Parathyroid adenoma (tissue), 2 donors: ENCODE results near the gene IRAK2.

Experiments
- H2AFZ ChIP-seq: fragments of 300-600 bp; sonication (generic); one replicate; pipeline ENCODE4 v1.7.0; 2017; ENCODE audit warnings: antibody characterized with exemption, mild to moderate bottlenecking
- H3K27ac ChIP-seq: fragments of 300-600 bp; sonication (generic); one replicate; pipeline ENCODE4 v1.7.0; 2017
- H3K27me3 ChIP-seq: fragments of 300-600 bp; sonication (generic); one replicate; pipeline ENCODE4 v1.7.0; 2017; ENCODE audit warnings: low read length; ENCODE audit not compliant: control insufficient read depth, insufficient read depth
- H3K36me3 ChIP-seq: fragments of 300-600 bp; sonication (generic); one replicate; pipeline ENCODE4 v1.7.0; 2017; ENCODE audit warnings: low read length; ENCODE audit not compliant: control insufficient read depth, insufficient read depth
- H3K4me1 ChIP-seq: fragments of 300-600 bp; sonication (generic); one replicate; pipeline ENCODE4 v1.7.0; 2017; ENCODE audit warnings: control low read depth
- H3K4me2 ChIP-seq: fragments of 300-600 bp; sonication (generic); one replicate; pipeline ENCODE4 v1.7.0; 2017; ENCODE audit warnings: low read length
- H3K4me3 ChIP-seq: fragments of 300-600 bp; sonication (generic); one replicate; pipeline ENCODE4 v1.7.0; 2017; ENCODE audit warnings: low read depth, low read length
- H3K79me2 ChIP-seq: fragments of 300-600 bp; sonication (generic); one replicate; pipeline ENCODE4 v1.7.0; 2017; ENCODE audit warnings: control low read depth
- H3K9ac ChIP-seq: fragments of 300-600 bp; sonication (generic); one replicate; pipeline ENCODE4 v1.7.0; 2017; ENCODE audit warnings: mild to moderate bottlenecking
- H3K9me3 ChIP-seq: fragments of 300-600 bp; sonication (generic); one replicate; pipeline ENCODE4 v1.7.0; 2017; ENCODE audit warnings: low read length; ENCODE audit not compliant: control insufficient read depth
- CTCF ChIP-seq: fragments of 300-600 bp; sonication (generic); IDR thresholded peaks from one replicate; pipeline ENCODE4 v1.7.0; 2017; ENCODE audit warnings: antibody characterized with exemption, mild to moderate bottlenecking
- donor health status: primary hyperparathyroidism.

The IRAK2 gene

GRCh38 chr3:10290481-10291176 lies 125.9 kb downstream of the IRAK2 start:
- Histone ChIP-seq H3K27me3 (no peaks in the 10 kb centered on the region), H3K9me3 (no peaks in the 10 kb centered on the region), H3K4me2 (no peak overlapping the region), H3K4me3 (no peak overlapping the region), H3K79me2 (no peaks in the 10 kb centered on the region), H3K9ac (no peak overlapping the region), H3K27ac (no peak overlapping the region), H3K4me1 (no peaks in the 10 kb centered on the region), H3K36me3 (no peaks in the 10 kb centered on the region), H2AFZ (no peak overlapping the region)
- TF ChIP-seq CTCF = no peak

- Histone ChIP-seq H3K9me3 (no peaks in the 10 kb centered on the region), H3K4me2 (no peak overlapping the region), H3K27me3 (no peaks in the 10 kb centered on the region), H3K4me3 (no peak overlapping the region), H3K79me2 (no peaks in the 10 kb centered on the region), H3K4me1 (no peaks in the 10 kb centered on the region), H3K27ac (no peak overlapping the region), H2AFZ (no peak overlapping the region), H3K9ac (no peak overlapping the region), H3K36me3 (no peaks in the 10 kb centered on the region)
- TF ChIP-seq CTCF = no peak
Observed at GRCh38 chr3:10291641-10292040, 126.9 kb downstream of the IRAK2 start.

GRCh38 chr3:10292505-10293419 lies 128.0 kb downstream of the IRAK2 start, which contains the start of gene GHRL:
Gene GHRL (minus strand): TSS chr3:10292947. CDS start chr3:10290180, 2,767 bp downstream.
- no peak within 1 kb of the TSS for H2AFZ ChIP-seq
- no peak within 1 kb of the TSS for H3K4me2 ChIP-seq
- no peaks in the 10 kb centered on the region for H3K79me2 ChIP-seq
- no peak within 1 kb of the TSS for H3K4me3 ChIP-seq
- H3K9me3 ChIP-seq = no peaks in the 10 kb centered on the region
- no peaks in the 10 kb centered on the region for H3K4me1 ChIP-seq
- H3K27ac ChIP-seq = no peak within 1 kb of the TSS
- no peak for TF ChIP-seq CTCF
- no peak within 1 kb of the TSS for H3K9ac ChIP-seq
- no peaks in the 10 kb centered on the region for H3K36me3 ChIP-seq
- no peaks in the 10 kb centered on the region for H3K27me3 ChIP-seq
